Endothelial cell (in vitro differentiated cells): Measurements from ENCODE around the gene PHF21A. TPM values are rescaled to one million over a fixed set of nuclear protein-coding genes. Genes with fewer than 3 reads are reported as not detected.

Experiments used
- DNase-seq: peaks from one replicate; pipeline ENCODE4 v3.0.0; 2021; ENCODE audit warnings: low spot score
- H3K27ac Mint-ChIP-seq: one replicate; pipeline ENCODE4 v1.8.0; 2021; ENCODE audit warnings: mixed read lengths, inconsistent platforms; ENCODE audit not compliant: unreplicated experiment
- H3K27me3 Mint-ChIP-seq: one replicate; pipeline ENCODE4 v1.8.0; 2021; ENCODE audit warnings: mild to moderate bottlenecking, moderate library complexity, mixed read lengths, inconsistent platforms; ENCODE audit not compliant: unreplicated experiment
- H3K36me3 Mint-ChIP-seq: one replicate; pipeline ENCODE4 v1.8.0; 2021; ENCODE audit warnings: mild to moderate bottlenecking, low read depth, mixed read lengths, inconsistent platforms; ENCODE audit not compliant: unreplicated experiment
- H3K4me1 Mint-ChIP-seq: one replicate; pipeline ENCODE4 v1.8.0; 2021; ENCODE audit warnings: mild to moderate bottlenecking, mixed read lengths, inconsistent platforms; ENCODE audit not compliant: unreplicated experiment
- H3K4me3 Mint-ChIP-seq: one replicate; pipeline ENCODE4 v1.8.0; 2021; ENCODE audit warnings: mild to moderate bottlenecking, mixed read lengths, inconsistent platforms; ENCODE audit not compliant: unreplicated experiment
- H3K9me3 Mint-ChIP-seq: one replicate; pipeline ENCODE4 v1.8.0; 2021; ENCODE audit warnings: mixed read lengths, inconsistent platforms; ENCODE audit not compliant: unreplicated experiment
- total RNA-seq: library from RNA; stranded (reverse); fragmentation: NEBNext Ultra II Directional; extraction: Animal tissue kit (Norgen Biotek cat#: 25700); gene quantifications from one replicate; pipeline ENCODE4 v1.2.1, GENCODE V29; 2021; ENCODE audit not compliant: unreplicated experiment
- TF ChIP-seq, protein P1 (sequence below): fragments of 200-600 bp; sonication (generic); IDR thresholded peaks from one replicate; pipeline ENCODE4 v1.5.0; 2021; ENCODE audit warnings: antibody characterized with exemption; ENCODE audit not compliant: unreplicated experiment

The PHF21A gene
- total RNA-seq, 1 donor from 2014 or later = 52.8 TPM

DNA sequence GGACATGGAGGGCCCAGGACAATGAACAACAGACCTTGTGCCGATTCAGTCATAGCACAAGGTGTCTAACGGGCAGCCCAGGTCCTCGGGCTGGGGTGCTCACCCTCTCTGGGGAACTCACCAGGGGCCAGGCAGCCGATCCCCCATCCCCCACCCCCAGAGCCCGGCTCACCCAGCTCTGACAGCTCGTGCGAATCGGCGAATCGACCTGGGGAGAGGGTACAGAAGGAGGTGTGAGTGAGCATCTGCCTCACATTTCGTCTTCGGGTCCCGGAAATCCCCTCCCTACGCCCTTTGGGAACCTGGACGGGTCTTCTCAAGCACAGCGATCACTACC is 204.0 kb downstream of the PHF21A start:
- Mint-ChIP-seq H3K9me3 (no peaks in the 10 kb centered on the region), H3K4me3 (peak overlapping the region; percentile 95), H3K4me1 (peaks cover 19% of the 10 kb centered on the region), H3K36me3 (no peaks in the 10 kb centered on the region), H3K27me3 (peaks cover 26% of the 10 kb centered on the region), H3K27ac (peak overlapping the region; percentile 92)
- DNase-seq = no peak
- TF ChIP-seq, protein P1, sequence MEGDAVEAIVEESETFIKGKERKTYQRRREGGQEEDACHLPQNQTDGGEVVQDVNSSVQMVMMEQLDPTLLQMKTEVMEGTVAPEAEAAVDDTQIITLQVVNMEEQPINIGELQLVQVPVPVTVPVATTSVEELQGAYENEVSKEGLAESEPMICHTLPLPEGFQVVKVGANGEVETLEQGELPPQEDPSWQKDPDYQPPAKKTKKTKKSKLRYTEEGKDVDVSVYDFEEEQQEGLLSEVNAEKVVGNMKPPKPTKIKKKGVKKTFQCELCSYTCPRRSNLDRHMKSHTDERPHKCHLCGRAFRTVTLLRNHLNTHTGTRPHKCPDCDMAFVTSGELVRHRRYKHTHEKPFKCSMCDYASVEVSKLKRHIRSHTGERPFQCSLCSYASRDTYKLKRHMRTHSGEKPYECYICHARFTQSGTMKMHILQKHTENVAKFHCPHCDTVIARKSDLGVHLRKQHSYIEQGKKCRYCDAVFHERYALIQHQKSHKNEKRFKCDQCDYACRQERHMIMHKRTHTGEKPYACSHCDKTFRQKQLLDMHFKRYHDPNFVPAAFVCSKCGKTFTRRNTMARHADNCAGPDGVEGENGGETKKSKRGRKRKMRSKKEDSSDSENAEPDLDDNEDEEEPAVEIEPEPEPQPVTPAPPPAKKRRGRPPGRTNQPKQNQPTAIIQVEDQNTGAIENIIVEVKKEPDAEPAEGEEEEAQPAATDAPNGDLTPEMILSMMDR = no peak

DNA sequence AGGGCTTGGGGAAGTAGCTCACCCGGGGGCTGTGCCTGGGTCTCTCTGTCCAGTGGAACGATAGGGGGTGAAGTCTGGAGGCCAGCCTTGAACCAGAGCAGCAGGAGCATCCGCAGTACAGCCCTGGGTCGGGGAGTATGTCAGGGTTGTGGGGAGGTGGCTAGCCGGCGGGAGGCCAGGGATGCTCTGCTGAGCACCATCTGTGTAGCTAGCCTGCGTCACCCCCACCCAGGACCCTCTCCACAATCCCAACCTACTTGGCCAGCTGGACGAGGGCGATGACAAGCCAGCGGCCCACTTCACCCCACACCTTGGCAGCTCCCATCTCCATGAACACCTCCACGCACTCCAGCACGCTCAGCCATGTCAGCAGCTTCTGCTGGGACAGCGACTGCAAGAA is 205.8 kb downstream of the PHF21A start:
- H3K27me3 Mint-ChIP-seq = peaks cover 22% of the 10 kb centered on the region
- no peaks in the 10 kb centered on the region for H3K9me3 Mint-ChIP-seq
- peaks cover 16% of the 10 kb centered on the region for H3K4me1 Mint-ChIP-seq
- H3K4me3 Mint-ChIP-seq = no peak overlapping the region
- TF ChIP-seq, protein P1 = no peak
- DNase-seq = no peak
- H3K27ac Mint-ChIP-seq = no peak overlapping the region
- H3K36me3 Mint-ChIP-seq = no peaks in the 10 kb centered on the region

DNA sequence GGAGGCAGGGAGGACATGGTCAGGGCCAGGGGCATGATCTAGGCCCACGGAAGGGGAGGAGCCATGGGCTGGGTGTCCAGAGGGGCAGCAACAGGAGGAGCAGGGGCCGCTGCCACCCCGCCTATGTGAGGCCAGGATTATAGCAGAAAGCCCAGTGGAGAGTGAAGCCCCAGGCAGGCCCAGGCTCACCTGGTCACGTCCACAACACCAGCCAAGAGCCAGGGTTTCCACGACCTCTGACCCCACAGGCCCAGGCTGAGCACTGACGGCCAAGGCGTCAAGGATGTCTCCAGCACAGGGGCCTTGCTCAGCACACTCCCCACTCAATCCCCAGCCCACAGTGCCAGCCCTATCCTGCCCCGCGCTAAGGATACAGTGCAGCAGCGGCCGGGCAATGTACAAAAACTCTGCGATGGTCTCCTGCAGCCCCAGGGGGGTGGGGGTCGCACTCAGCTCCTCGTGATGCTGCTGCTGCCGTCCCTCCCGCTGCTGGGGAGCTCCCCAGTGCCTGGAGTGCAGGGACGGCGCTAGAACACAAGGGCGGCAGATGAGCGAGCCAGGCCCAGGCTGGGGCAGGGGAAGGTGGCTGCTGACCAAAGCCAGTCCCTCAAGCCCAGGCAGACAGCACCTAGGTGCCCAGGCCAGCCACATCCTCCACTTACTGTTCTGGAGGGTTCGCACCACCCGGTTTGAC is 207.2 kb downstream of the PHF21A start:
- peaks cover 12% of the 10 kb centered on the region for H3K4me1 Mint-ChIP-seq
- H3K27ac Mint-ChIP-seq = no peak overlapping the region
- H3K27me3 Mint-ChIP-seq = peaks cover 18% of the 10 kb centered on the region
- H3K9me3 Mint-ChIP-seq = no peaks in the 10 kb centered on the region
- no peaks in the 10 kb centered on the region for H3K36me3 Mint-ChIP-seq
- H3K4me3 Mint-ChIP-seq = no peak overlapping the region
- no peak for DNase-seq
- TF ChIP-seq, protein P1 = no peak

DNA sequence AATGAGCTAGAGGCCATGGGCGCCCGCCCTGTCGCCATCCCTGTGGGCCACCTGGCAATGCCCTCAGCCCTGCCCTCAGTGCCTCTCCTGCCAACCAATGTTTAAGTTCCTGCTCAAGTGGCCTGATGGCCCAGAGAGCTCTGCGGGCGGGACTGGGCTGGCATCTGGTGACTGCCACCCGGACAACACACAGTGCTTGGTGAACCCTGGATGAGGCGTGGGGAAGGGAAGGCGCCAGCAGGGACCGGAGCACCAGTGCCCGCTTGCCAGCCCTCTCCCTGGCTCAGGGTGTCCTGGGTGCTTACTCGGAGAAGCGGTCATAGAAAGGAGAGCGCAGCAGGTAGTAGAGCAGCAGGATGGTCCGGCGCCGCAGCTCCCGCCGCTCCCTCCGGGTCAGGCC is 207.7 kb downstream of the PHF21A start:
- peaks cover 21% of the 10 kb centered on the region for H3K27me3 Mint-ChIP-seq
- no peaks in the 10 kb centered on the region for H3K36me3 Mint-ChIP-seq
- H3K4me1 Mint-ChIP-seq = peaks cover 10% of the 10 kb centered on the region
- no peak overlapping the region for H3K27ac Mint-ChIP-seq
- no peak overlapping the region for H3K4me3 Mint-ChIP-seq
- no peak for DNase-seq
- TF ChIP-seq, protein P1 = no peak
- no peaks in the 10 kb centered on the region for H3K9me3 Mint-ChIP-seq

DNA sequence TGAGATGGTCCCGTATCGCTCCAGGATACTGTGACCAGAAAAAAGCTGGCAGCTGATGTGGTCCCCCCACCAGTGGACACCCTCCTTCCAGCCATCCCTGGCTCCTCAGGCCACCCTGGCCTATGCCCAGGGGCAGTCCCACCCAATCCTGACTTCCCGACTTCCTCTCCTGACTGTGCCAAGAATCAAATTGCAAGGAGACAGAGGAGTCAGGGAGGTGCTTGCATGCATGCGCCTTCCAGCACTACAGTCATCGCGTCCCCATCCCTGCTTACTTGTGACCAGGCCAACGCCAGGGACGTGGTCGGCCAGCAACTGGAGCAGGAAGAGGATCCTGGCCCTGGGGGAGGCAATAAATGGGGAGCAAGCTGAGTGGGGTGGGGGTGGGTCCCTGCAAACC is 210.6 kb downstream of the PHF21A start:
- Mint-ChIP-seq H3K4me3 (no peak overlapping the region), H3K4me1 (peaks cover 8% of the 10 kb centered on the region), H3K27me3 (peaks cover 19% of the 10 kb centered on the region), H3K36me3 (no peaks in the 10 kb centered on the region), H3K27ac (no peak overlapping the region), H3K9me3 (no peaks in the 10 kb centered on the region)
- TF ChIP-seq, protein P1 = no peak
- no peak for DNase-seq
